GM18505 (cell line): Measurements from ENCODE around the gene CSNK2A3.

ENCODE experiments used
- ATAC-seq: cut with Tn5 transposase; IDR thresholded peaks from one replicate; pipeline ENCODE4 v1.9.1; 2021; ENCODE audit not compliant: unreplicated experiment
- POLR2A ChIP-seq: IDR thresholded peaks from 4 replicates; pipeline ENCODE4 v1.6.1; 2011; ENCODE audit warnings: borderline replicate concordance; ENCODE audit not compliant: insufficient read depth, insufficient read length; ENCODE audit errors: extremely low read depth

CSNK2A3 gene

GRCh38 chr11:11313426-11313825 lies 39.6 kb downstream of the CSNK2A3 start:
- no peak for ATAC-seq
- TF ChIP-seq POLR2A: no peak

GRCh38 chr11:11312738-11313137 lies 40.3 kb downstream of the CSNK2A3 start:
- ATAC-seq: no peak
- TF ChIP-seq POLR2A: no peak

GRCh38 chr11:11311169-11311568 lies 41.9 kb downstream of the CSNK2A3 start:
- no peak for TF ChIP-seq POLR2A
- no peak for ATAC-seq

- no peak for TF ChIP-seq POLR2A
- no peak for ATAC-seq
These were observed 43.1 kb downstream of the CSNK2A3 start for GRCh38 chr11:11309906-11310305.

- TF ChIP-seq POLR2A: no peak
- ATAC-seq: no peak
These were observed 44.8 kb downstream of the CSNK2A3 start for GRCh38 chr11:11308249-11308648.

GRCh38 chr11:11306855-11307254 lies 46.2 kb downstream of the CSNK2A3 start:
- no peak for ATAC-seq
- no peak for TF ChIP-seq POLR2A

GRCh38 chr11:11304550-11304949 lies 48.5 kb downstream of the CSNK2A3 start:
- no peak for ATAC-seq
- TF ChIP-seq POLR2A: no peak

- TF ChIP-seq POLR2A: no peak
- no peak for ATAC-seq
These were observed 50.5 kb downstream of the CSNK2A3 start for GRCh38 chr11:11302565-11302964.
